ENCODE data around the gene FMNL1. TPM values are rescaled to one million over a fixed set of nuclear protein-coding genes. Genes with fewer than 3 reads are reported as not detected.
A peak's percentile ranks its signal among the peaks of the same experiment; 100 is the strongest.

The FMNL1 gene
- total RNA-seq, 4 donors from 2014 or later = 8.3 to 13.6 (median 8.8) TPM

DNA sequence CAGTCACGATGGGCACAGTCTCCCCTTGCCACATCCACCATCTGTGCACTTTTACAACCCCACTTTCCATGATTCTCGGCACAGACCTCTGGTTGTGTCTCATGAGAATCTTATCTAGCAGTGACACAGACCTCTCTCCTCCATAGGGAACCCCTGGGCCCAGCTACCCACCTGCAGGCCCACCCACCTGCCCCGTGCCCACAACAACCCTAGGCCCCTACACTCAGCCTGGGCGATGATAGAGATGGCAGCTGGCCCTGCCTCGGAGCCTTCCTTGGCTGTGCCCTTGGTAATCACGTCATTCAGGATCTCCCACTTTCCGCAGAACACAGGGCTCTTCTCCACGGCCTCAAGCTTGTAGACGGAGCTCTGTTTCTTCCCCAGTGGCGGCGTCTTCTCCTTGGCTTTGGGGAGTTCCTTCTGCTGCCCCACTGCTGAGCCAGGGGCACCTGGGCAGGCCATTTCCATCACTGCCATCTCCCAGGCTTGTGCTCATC lies 68.6 kb downstream of the FMNL1 start:
- no peak overlapping the region for H3K4me3 ChIP-seq (ENCODE audit: low read depth, poor library complexity, severe bottlenecking)
- TF ChIP-seq POLR2A (IDR thresholded peaks at IDR 0.05) = no peak
- TF ChIP-seq, protein P1, sequence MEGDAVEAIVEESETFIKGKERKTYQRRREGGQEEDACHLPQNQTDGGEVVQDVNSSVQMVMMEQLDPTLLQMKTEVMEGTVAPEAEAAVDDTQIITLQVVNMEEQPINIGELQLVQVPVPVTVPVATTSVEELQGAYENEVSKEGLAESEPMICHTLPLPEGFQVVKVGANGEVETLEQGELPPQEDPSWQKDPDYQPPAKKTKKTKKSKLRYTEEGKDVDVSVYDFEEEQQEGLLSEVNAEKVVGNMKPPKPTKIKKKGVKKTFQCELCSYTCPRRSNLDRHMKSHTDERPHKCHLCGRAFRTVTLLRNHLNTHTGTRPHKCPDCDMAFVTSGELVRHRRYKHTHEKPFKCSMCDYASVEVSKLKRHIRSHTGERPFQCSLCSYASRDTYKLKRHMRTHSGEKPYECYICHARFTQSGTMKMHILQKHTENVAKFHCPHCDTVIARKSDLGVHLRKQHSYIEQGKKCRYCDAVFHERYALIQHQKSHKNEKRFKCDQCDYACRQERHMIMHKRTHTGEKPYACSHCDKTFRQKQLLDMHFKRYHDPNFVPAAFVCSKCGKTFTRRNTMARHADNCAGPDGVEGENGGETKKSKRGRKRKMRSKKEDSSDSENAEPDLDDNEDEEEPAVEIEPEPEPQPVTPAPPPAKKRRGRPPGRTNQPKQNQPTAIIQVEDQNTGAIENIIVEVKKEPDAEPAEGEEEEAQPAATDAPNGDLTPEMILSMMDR (IDR thresholded peaks at IDR 0.05) = no peak
- no peak for DNase-seq (ENCODE audit: low spot score in 2 of 2)
- intact Hi-C loops (cut with DNase I; ENCODE audit: low total_unique reads) = no loop called here
- WGBS, 2 donors = 73 to 80% methylated on average over 11 of the region's 11 CpGs

DNA sequence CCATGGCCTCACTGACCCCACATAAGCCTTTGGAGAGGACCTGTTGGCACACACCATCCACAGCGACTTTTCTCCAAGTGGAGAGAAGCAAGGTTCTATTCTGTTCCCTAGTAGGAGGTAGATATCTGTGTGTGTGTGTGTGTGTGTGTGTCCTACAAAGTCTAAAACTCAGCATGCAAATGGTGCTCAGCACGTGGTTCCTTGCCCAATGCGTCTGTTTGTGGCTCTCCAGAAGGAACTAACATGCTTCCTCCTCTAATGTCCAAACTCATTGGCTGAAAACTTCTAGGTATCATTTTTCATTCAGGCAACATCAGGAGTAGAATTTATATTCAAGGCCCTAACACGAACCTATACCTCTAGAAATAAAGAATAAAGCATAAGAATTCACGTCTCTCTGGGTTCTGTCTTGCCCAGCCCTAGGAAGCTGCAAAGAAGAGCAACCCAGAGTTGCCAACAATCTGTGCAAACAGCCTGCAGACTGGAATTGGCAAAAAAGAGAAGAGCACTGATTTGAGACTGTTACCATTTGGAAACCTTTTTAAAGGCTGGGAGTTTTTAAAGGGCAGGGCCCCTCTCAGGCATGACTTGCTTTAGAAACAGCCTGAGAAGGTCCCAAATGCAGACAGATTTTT lies 69.6 kb downstream of the FMNL1 start:
- intact Hi-C loops (cut with DNase I; ENCODE audit: low total_unique reads) = no loop called here
- no peak for DNase-seq (ENCODE audit: low spot score in 2 of 2)
- no peak overlapping the region for H3K4me3 ChIP-seq (ENCODE audit: low read depth, poor library complexity, severe bottlenecking)
- TF ChIP-seq POLR2A (IDR thresholded peaks at IDR 0.05) = no peak
- TF ChIP-seq, protein P1 (IDR thresholded peaks at IDR 0.05) = no peak
- WGBS, 2 donors = 42 to 47% methylated on average over 5 of the region's 5 CpGs

DNA sequence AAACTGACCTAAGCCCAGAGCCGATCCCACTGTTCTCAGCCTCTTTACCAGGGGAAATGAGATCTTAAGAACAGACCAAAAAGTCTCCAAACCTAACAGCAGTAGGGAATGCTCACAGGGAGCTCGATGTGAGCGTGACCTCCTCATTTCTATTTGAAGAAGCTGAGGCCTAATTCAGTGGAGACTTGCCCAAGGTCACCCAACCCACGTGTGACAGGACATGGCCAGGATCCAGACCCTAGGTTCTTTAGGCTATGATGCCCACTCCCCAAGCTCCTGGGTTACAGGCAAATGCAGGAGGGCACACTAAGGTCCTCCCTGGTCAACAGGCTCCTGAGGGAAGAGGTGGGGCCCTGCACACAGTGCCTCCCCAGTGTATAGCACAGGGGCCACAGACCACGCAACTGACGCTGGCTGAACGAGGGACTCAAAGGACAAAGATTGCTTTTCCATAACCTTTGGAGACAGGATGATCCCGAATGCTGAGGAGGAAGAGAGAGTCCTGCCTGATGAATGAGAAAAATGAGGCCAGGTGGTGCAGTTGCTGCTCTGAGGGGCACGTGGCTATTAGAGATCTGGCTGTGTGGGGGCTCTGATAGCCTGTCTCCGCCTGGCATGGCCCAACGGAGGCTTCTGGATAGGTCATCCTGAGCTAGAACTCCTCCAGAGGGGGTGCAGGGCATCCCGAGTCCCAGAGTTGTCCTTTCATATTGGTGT lies 71.2 kb downstream of the FMNL1 start:
- DNase-seq (ENCODE audit: low spot score in 2 of 2) = no peak
- no peak overlapping the region for H3K4me3 ChIP-seq (ENCODE audit: low read depth, poor library complexity, severe bottlenecking)
- no peak for TF ChIP-seq POLR2A (IDR thresholded peaks at IDR 0.05)
- TF ChIP-seq, protein P1 (IDR thresholded peaks at IDR 0.05) = no peak
- WGBS, 2 donors = 64 to 65% methylated on average over 12 of the region's 12 CpGs
- intact Hi-C loops (cut with DNase I; ENCODE audit: low total_unique reads) = no loop called here

DNA sequence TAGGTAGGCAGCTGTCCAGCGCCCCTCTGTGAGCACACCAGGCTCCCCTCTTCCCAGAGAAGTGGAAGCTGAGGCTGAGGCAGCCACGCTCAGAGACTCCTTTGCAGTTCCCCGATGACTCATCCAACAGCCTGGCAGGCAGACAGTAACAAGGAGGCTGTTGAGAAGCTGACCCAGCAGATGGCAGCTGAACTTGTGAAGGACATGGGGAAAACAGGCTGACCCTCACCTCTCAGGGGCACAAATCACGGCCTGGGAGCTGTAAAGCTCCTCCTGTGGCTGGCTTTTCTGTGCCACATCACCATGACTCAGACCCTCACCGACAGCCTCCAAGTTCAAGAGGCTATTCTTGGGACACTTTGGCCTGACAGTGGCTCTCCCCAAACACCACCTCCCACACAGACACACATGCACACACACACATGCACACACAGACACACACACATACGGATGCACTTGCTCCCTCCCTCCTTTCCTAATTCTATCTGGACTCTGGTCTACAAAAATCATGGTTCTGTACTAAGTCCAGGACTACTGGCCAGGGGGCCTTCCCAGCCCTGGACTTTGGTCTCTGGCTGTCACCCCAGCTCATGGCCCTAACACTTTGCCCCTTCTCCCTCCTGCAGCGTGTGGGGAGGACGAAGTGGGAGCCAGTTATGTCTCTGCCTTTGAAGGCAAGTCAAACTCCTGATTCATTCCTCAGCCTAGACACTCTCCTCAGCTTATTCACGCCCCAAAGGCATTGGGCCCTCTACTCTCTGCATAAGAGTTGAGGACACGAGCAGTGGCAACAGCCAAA lies 71.9 kb downstream of the FMNL1 start:
- 10 to 22% methylated on average over 10 of the region's 10 CpGs for WGBS, 2 donors
- H3K4me3 ChIP-seq (ENCODE audit: low read depth, poor library complexity, severe bottlenecking) = no peak overlapping the region
- DNase-seq (ENCODE audit: low spot score in 2 of 2) = peak; percentile 83 to 94
- TF ChIP-seq POLR2A (IDR thresholded peaks at IDR 0.05) = no peak
- TF ChIP-seq, protein P1 (IDR thresholded peaks at IDR 0.05) = peak in 1 of 3 donors; percentile 49
- intact Hi-C loops (cut with DNase I; ENCODE audit: low total_unique reads) = no loop called here

DNA sequence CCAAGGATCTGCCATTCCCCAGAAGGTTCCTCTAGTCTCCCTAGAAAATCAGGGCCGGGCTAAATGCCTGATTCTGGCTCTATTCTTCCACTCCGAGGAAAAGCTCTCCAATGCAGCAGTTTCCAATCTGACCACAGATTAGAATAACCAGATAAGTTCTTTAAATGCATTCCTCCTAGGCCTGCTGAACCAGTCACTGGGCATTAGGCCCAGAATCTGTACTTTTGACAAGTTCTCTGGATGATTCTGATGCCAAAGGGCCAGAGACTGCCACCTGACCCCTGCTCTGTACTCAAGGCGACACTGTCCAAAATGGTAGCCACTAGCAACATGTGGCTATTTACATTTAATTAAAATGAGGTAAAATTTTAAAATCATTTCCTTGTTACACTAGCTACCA lies 72.8 kb downstream of the FMNL1 start:
- DNase-seq (ENCODE audit: low spot score in 2 of 2) = no peak
- WGBS, 2 donors = 17 to 34% methylated on average over 3 of the region's 3 CpGs

More for the DNA sequence above, 72.8 kb downstream of the FMNL1 start:
- intact Hi-C loops (cut with DNase I; ENCODE audit: low total_unique reads) = no loop called here
- no peak overlapping the region for H3K4me3 ChIP-seq (ENCODE audit: low read depth, poor library complexity, severe bottlenecking)
- TF ChIP-seq, protein P1 (IDR thresholded peaks at IDR 0.05) = no peak
- TF ChIP-seq POLR2A (IDR thresholded peaks at IDR 0.05) = no peak
